Panc1 (cell line): ENCODE measurements around the gene DGLUCY. TPM values are rescaled to one million over a fixed set of nuclear protein-coding genes. Genes with fewer than 3 reads are reported as not detected.

ENCODE experiments used
- ATAC-seq: fragments of 200-7000 bp; cut with Tn5 transposase; 2 replicates; pipeline ENCODE4 v1.9.1; 2020; ENCODE audit warnings: mild to moderate bottlenecking, moderate library complexity
- BruUV-seq: library from RNA; stranded (reverse); fragments of 400-500 nt; replicated peaks from 2 replicates; lab custom pipeline; 2021; lab: Mats Ljungman, UMichigan
- CTCF ChIA-PET: fragments of 300-600 bp; sonication (Branson Sonifier 250); formaldehyde crosslinking; loops from one replicate; lab custom pipeline; 2022; ENCODE audit warnings: antibody characterized with exemption; lab: Charles Lee
- POLR2A ChIA-PET: fragments of 300-600 bp; sonication (Branson Sonifier 250); formaldehyde crosslinking; loops from one replicate; lab custom pipeline; 2022; ENCODE audit warnings: antibody characterized with exemption; lab: Charles Lee
- DNase-seq: peaks from one replicate; pipeline ENCODE4 v3.0.0-alpha.2; 2010; ENCODE audit warnings: low read depth, low spot score
- H3K27ac ChIP-seq: 2 replicates; pipeline ENCODE4 v1.5.1; 2011; ENCODE audit warnings: mild to moderate bottlenecking, low read length, inconsistent platforms
- H3K27me3 ChIP-seq: fragments of 200-500 bp; sonication (Bioruptor generic); 2 replicates; pipeline ENCODE4 v1.6.0; 2014; ENCODE audit warnings: low read length, inconsistent platforms; ENCODE audit not compliant: control insufficient read depth, insufficient read depth
- H3K36me3 ChIP-seq: fragments of 200-500 bp; sonication (Bioruptor generic); 2 replicates; pipeline ENCODE4 v1.5.1; 2014; ENCODE audit warnings: inconsistent platforms, mild to moderate bottlenecking, low read length, moderate library complexity; ENCODE audit not compliant: control insufficient read depth, insufficient read depth
- H3K4me1 ChIP-seq: 2 replicates; pipeline ENCODE4 v1.5.1; 2011; ENCODE audit warnings: inconsistent platforms, mild to moderate bottlenecking, low read length, moderate library complexity; ENCODE audit not compliant: control insufficient read depth, insufficient read depth
- H3K4me3 ChIP-seq, 2 experiments: 2 replicates each; pipeline ENCODE4 v1.5.1; 2011 to 2012; ENCODE audit warnings: low read depth in 2 of 2, low read length in 2 of 2, mild to moderate bottlenecking in 2 of 2, inconsistent platforms in 1 of 2, moderate library complexity in 1 of 2
- H3K9me3 ChIP-seq: fragments of 200-500 bp; sonication (Bioruptor generic); 2 replicates; pipeline ENCODE4 v1.5.1; 2014; ENCODE audit warnings: low read depth, mild to moderate bottlenecking, inconsistent platforms, low read length, moderate library complexity; ENCODE audit not compliant: control insufficient read depth, insufficient read depth
- POLR2AphosphoS5 ChIP-seq: IDR thresholded peaks from 2 replicates; pipeline ENCODE4 v1.6.1; 2012; ENCODE audit warnings: mild to moderate bottlenecking, low read depth, low read length, moderate library complexity
- SIN3A ChIP-seq: IDR thresholded peaks from 2 replicates; pipeline ENCODE4 v1.6.1; 2012; ENCODE audit warnings: low read depth, mild to moderate bottlenecking, low read length, moderate library complexity, borderline replicate concordance; ENCODE audit not compliant: insufficient read depth
- TCF7L2 ChIP-seq: IDR thresholded peaks from 2 replicates; pipeline ENCODE4 v1.6.1; 2011; ENCODE audit warnings: mild to moderate bottlenecking, low read depth, low read length, inconsistent platforms
- in situ Hi-C: cut with HindIII; loops from 2 replicates; pipeline ENCODE4 v1.10.0; 2016; ENCODE audit warnings: low sequenced_read_pairs, low pct_unique_long_range_greater_than_20kb
- intact Hi-C: fragments of 100-400 bp; cut with micrococcal nuclease; formaldehyde crosslinking; loops from one replicate; pipeline ENCODE4 v1.10.0; 2022; ENCODE audit not compliant: unreplicated experiment
- total RNA-seq: library from RNA; stranded (reverse); gene quantifications from one replicate; pipeline ENCODE4 v1.2.1, GENCODE V29; 2021; ENCODE audit not compliant: unreplicated experiment
- TF ChIP-seq, protein P1 (sequence below): fragments of 450-650 bp; IDR thresholded peaks from 2 replicates; pipeline ENCODE4 v1.5.1; 2017; ENCODE audit warnings: mild to moderate bottlenecking
- TF ChIP-seq, protein P2 (sequence below), 2 experiments: IDR thresholded peaks; 2 replicates each; pipeline ENCODE4 v1.6.1; 2011 to 2012; ENCODE audit warnings: low read depth in 2 of 2, control low read depth in 1 of 2, low read length in 1 of 2, mild to moderate bottlenecking in 1 of 2, moderate library complexity in 1 of 2; ENCODE audit not compliant: insufficient read depth in 1 of 2

DGLUCY gene
- total RNA-seq, 1 experiment from 2014 or later, result 21.3 TPM

DNA sequence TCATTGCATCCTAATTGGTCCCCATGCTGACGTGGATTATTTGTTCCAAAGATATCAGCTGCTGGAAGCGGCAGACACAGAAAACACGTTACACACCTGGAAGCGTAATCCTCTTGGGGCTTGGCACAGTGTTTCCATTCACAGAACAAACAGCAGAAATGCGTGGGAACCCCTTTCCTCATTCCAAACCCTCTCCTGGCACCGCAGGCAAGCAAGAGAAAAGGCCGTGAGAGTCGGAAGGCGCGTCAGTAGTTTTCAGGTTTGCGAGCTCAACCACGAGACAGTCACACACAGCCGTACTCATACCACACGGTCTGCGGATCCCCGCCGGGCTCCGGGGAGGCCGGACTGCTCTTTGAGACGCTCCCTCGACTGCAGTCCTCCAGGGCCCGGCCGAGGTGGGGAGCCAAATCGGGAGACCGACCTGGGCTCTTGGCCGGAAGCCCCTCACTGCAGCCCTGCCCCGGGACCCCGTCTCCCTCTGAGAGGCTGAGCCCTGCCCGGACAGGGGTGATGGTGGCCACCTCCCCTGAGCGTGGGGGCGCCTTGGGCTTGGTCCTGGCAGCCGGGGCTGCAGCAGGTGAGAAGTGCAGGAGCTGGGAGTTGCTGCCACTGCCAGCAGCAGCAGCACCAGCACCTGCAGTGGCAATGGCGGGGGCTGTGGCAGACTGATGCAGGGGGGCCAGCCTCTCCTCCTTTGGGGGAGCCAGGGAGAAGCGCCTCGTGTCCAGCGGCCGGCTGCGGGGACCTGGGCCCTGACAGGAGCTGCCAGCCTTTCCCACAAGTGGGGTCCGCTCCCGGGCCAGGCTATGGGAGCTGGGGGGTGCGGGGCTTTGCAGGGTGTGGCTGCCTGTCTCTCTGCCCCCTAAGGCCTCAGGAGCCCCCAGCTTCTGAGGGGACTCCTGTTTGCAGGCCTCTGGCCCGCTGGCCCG, 158.7 kb downstream of the DGLUCY start:
- in situ Hi-C loops, result no loop called here
- ChIA-PET CTCF (no interaction called here), POLR2A (no interaction called here)
- Histone ChIP-seq H3K9me3 (no peaks in the 10 kb centered on the region), H3K36me3 (no peaks in the 10 kb centered on the region), H3K27me3 (no peaks in the 10 kb centered on the region), H3K4me3 (no peak overlapping the region), H3K27ac (no peak overlapping the region), H3K4me1 (no peaks in the 10 kb centered on the region)
- TF ChIP-seq POLR2AphosphoS5, result no peak
- TF ChIP-seq, protein P1, sequence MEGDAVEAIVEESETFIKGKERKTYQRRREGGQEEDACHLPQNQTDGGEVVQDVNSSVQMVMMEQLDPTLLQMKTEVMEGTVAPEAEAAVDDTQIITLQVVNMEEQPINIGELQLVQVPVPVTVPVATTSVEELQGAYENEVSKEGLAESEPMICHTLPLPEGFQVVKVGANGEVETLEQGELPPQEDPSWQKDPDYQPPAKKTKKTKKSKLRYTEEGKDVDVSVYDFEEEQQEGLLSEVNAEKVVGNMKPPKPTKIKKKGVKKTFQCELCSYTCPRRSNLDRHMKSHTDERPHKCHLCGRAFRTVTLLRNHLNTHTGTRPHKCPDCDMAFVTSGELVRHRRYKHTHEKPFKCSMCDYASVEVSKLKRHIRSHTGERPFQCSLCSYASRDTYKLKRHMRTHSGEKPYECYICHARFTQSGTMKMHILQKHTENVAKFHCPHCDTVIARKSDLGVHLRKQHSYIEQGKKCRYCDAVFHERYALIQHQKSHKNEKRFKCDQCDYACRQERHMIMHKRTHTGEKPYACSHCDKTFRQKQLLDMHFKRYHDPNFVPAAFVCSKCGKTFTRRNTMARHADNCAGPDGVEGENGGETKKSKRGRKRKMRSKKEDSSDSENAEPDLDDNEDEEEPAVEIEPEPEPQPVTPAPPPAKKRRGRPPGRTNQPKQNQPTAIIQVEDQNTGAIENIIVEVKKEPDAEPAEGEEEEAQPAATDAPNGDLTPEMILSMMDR, result no peak
- no peak for TF ChIP-seq TCF7L2
- TF ChIP-seq, protein P2, sequence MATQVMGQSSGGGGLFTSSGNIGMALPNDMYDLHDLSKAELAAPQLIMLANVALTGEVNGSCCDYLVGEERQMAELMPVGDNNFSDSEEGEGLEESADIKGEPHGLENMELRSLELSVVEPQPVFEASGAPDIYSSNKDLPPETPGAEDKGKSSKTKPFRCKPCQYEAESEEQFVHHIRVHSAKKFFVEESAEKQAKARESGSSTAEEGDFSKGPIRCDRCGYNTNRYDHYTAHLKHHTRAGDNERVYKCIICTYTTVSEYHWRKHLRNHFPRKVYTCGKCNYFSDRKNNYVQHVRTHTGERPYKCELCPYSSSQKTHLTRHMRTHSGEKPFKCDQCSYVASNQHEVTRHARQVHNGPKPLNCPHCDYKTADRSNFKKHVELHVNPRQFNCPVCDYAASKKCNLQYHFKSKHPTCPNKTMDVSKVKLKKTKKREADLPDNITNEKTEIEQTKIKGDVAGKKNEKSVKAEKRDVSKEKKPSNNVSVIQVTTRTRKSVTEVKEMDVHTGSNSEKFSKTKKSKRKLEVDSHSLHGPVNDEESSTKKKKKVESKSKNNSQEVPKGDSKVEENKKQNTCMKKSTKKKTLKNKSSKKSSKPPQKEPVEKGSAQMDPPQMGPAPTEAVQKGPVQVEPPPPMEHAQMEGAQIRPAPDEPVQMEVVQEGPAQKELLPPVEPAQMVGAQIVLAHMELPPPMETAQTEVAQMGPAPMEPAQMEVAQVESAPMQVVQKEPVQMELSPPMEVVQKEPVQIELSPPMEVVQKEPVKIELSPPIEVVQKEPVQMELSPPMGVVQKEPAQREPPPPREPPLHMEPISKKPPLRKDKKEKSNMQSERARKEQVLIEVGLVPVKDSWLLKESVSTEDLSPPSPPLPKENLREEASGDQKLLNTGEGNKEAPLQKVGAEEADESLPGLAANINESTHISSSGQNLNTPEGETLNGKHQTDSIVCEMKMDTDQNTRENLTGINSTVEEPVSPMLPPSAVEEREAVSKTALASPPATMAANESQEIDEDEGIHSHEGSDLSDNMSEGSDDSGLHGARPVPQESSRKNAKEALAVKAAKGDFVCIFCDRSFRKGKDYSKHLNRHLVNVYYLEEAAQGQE (IDR thresholded peaks at IDR 0.05; ENCODE audit: insufficient read depth in 1 of 2, low read depth in 2 of 2, low read length in 1 of 2), result no peak
- no peak for TF ChIP-seq SIN3A
- intact Hi-C loops, result no loop called here
- no TSS peak for BruUV-seq
- no peak for DNase-seq
- no peak for ATAC-seq

DNA sequence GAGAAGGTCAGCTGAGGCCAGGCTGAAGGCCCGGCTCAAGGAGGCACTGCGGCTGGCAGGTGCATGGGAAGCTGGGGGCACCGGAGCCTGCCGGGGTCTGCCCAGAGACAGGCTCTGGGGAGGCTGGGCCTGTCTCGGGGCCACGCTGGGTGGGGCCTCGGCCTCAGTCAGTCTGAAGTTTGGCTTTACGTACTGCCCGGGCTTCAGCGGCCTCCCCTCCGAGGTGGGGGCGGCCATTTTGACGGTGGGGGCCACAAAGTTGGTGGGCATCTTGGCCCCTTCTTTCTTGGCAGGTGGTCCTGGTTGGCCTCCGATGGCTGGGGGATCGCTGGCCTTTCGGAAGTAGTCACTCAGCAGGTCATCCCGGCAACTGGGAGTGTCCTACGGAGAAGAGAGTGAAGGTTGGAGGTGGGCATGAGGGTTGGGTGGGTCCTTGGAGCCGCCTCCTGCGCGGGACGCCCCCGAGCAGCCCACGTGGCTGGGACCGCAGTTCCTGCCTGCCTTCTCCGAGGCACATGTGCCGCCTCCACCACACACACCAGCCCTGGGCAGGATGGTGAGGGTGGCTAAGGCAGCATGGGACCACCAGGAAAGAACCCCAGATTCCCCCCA, 159.5 kb downstream of the DGLUCY start:
- no peaks in the 10 kb centered on the region for H3K36me3 ChIP-seq
- H3K4me1 ChIP-seq, result no peaks in the 10 kb centered on the region
- ATAC-seq, result no peak
- no peak for DNase-seq
- POLR2A ChIA-PET, result no interaction called here
- H3K9me3 ChIP-seq, result no peaks in the 10 kb centered on the region
- no TSS peak for BruUV-seq
- CTCF ChIA-PET, result no interaction called here
- TF ChIP-seq, protein P1, result no peak
- in situ Hi-C loops, result no loop called here
- intact Hi-C loops, result no loop called here
- no peaks in the 10 kb centered on the region for H3K27me3 ChIP-seq
- H3K4me3 ChIP-seq, result no peak overlapping the region
- H3K27ac ChIP-seq, result no peak overlapping the region
